Trophoblast cell (in vitro differentiated cells and primary cell): ENCODE data around the gene ST3GAL4.

ENCODE experiments used
- DNase-seq, 2 donors: peaks; one replicate each; pipeline ENCODE4 v3.0.0-alpha.2; 2016
- H2AFZ ChIP-seq: 2 replicates; pipeline ENCODE4 v1.6.1; 2013; ENCODE audit warnings: low read length, moderate library complexity, mild to moderate bottlenecking; ENCODE audit not compliant: insufficient read depth, poor library complexity
- H2AK5ac ChIP-seq: 2 replicates; pipeline ENCODE4 v1.6.1; 2013; ENCODE audit warnings: mild to moderate bottlenecking, low read length
- H2BK120ac ChIP-seq: 2 replicates; pipeline ENCODE4 v1.6.1; 2013; ENCODE audit warnings: low read length, mild to moderate bottlenecking, moderate library complexity; ENCODE audit not compliant: insufficient read depth, poor library complexity
- H2BK12ac ChIP-seq: 2 replicates; pipeline ENCODE4 v1.6.1; 2013; ENCODE audit warnings: mild to moderate bottlenecking, low read length, moderate library complexity
- H2BK5ac ChIP-seq: 2 replicates; pipeline ENCODE4 v1.6.1; 2013; ENCODE audit warnings: low read length, low read depth, moderate library complexity, mild to moderate bottlenecking; ENCODE audit not compliant: poor library complexity
- H3K14ac ChIP-seq: 2 replicates; pipeline ENCODE4 v1.6.1; 2013; ENCODE audit warnings: mild to moderate bottlenecking, low read length
- H3K18ac ChIP-seq: 2 replicates; pipeline ENCODE4 v1.6.1; 2013; ENCODE audit warnings: mild to moderate bottlenecking, low read length
- H3K23ac ChIP-seq: 2 replicates; pipeline ENCODE4 v1.6.1; 2013; ENCODE audit warnings: low read length
- H3K27ac ChIP-seq: 2 replicates; pipeline ENCODE4 v1.5.1; 2013; ENCODE audit warnings: low read depth, mild to moderate bottlenecking, inconsistent platforms, low read length, moderate library complexity
- H3K27me3 ChIP-seq: 2 replicates; pipeline ENCODE4 v1.6.1; 2013; ENCODE audit warnings: inconsistent platforms, mild to moderate bottlenecking, low read length, moderate library complexity; ENCODE audit not compliant: insufficient read depth
- H3K36me3 ChIP-seq, 2 experiments: 1 replicate in 1 of 2; 2 replicates in 1 of 2; pipeline ENCODE4 v1.6.1; 2013; ENCODE audit warnings: low read length in 2 of 2, mild to moderate bottlenecking in 2 of 2, moderate library complexity in 1 of 2; ENCODE audit not compliant: insufficient read depth in 2 of 2, control insufficient read depth in 1 of 2
- H3K4ac ChIP-seq: 2 replicates; pipeline ENCODE4 v1.6.1; 2013; ENCODE audit warnings: low read depth, mild to moderate bottlenecking, low read length, moderate library complexity
- H3K4me1 ChIP-seq, 2 experiments: 1 replicate in 1 of 2; 2 replicates in 1 of 2; pipeline ENCODE4 v1.6.1; 2013; ENCODE audit warnings: low read length in 2 of 2, mild to moderate bottlenecking in 2 of 2, moderate library complexity in 1 of 2; ENCODE audit not compliant: insufficient read depth in 2 of 2, control insufficient read depth in 1 of 2
- H3K4me2 ChIP-seq: 2 replicates; pipeline ENCODE4 v1.6.1; 2013; ENCODE audit warnings: inconsistent platforms, mild to moderate bottlenecking, low read length, moderate library complexity
- H3K4me3 ChIP-seq: 2 replicates; pipeline ENCODE4 v1.5.1; 2013; ENCODE audit warnings: mild to moderate bottlenecking, low read depth, low read length, inconsistent platforms
- H3K79me1 ChIP-seq: one replicate; pipeline ENCODE4 v1.6.1; 2013; ENCODE audit warnings: low read length
- H3K79me2 ChIP-seq: 2 replicates; pipeline ENCODE4 v1.6.1; 2013; ENCODE audit warnings: low read length, mild to moderate bottlenecking; ENCODE audit not compliant: control insufficient read depth, insufficient read depth, poor library complexity
- H3K9ac ChIP-seq: 2 replicates; pipeline ENCODE4 v1.6.1; 2013; ENCODE audit warnings: mild to moderate bottlenecking, low read length
- H3K9me3 ChIP-seq: 2 replicates; pipeline ENCODE4 v1.6.1; 2013; ENCODE audit warnings: low read depth, mild to moderate bottlenecking, control low read depth, inconsistent platforms, low read length; ENCODE audit not compliant: insufficient read depth
- H4K12ac ChIP-seq: 2 replicates; pipeline ENCODE4 v1.6.1; 2013; ENCODE audit warnings: low read depth, mild to moderate bottlenecking, low read length, moderate library complexity
- H4K8ac ChIP-seq: 2 replicates; pipeline ENCODE4 v1.6.1; 2013; ENCODE audit warnings: low read depth, mild to moderate bottlenecking, low read length, moderate library complexity
- H4K91ac ChIP-seq: one replicate; pipeline ENCODE4 v1.6.1; 2013; ENCODE audit warnings: low read depth, mild to moderate bottlenecking, low read length, moderate library complexity
- WGBS: extraction: QIAGEN DNeasy Blood & Tissue Kit; methylation state at CpG from one replicate; pipeline ENCODE4 v1.1.7; 2013; ENCODE audit warnings: missing lambda C conversion rate; ENCODE audit not compliant: insufficient read length, insufficient coverage; ENCODE audit errors: extremely low coverage; 5-methylcytosine and 5-hydroxymethylcytosine counted together

The ST3GAL4 gene

GRCh38 chr11:126460417-126461095 is 105.1 kb downstream of the ST3GAL4 start:
- Histone ChIP-seq H2AFZ (no peak overlapping the region), H2BK12ac (no peak overlapping the region), H3K23ac (no peak overlapping the region), H3K36me3 (no peaks in the 10 kb centered on the region), H3K4me3 (no peak overlapping the region), H3K79me1 (no peaks in the 10 kb centered on the region), H2AK5ac (no peak overlapping the region), H2BK120ac (no peak overlapping the region), H3K14ac (no peak overlapping the region), H2BK5ac (no peak overlapping the region), H3K79me2 (no peaks in the 10 kb centered on the region), H3K9me3 (peaks cover 2% of the 10 kb centered on the region), H3K9ac (no peak overlapping the region), H4K91ac (no peak overlapping the region), H3K4me2 (no peak overlapping the region), H3K4ac (no peak overlapping the region), H3K18ac (no peak overlapping the region), H4K12ac (no peak overlapping the region), H3K27me3 (no peaks in the 10 kb centered on the region), H3K27ac (no peak overlapping the region), H4K8ac (no peak overlapping the region), H3K4me1 (no peaks in the 10 kb centered on the region)
- no CpG with 5 or more reads among the region's 15 CpGs for WGBS
- DNase-seq: no peak

DNA sequence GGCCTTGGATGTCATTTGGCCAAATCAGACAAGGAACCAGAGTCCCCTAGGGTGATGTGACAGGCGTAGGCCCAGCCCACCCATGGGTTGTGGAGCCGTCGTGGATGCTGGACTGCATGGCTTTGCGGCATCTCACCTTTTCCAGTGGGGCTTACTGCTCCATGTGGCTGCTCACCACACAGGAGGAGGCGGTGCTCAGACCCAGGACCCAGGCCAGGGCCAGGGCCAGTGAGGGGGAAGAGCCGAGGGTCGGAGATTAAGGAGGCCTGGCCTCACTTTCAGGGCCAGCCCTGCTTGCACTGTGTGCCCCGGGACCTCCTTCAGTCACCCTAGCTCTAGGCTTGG is 105.6 kb downstream of the ST3GAL4 start:
- DNase-seq: no peak
- no peaks in the 10 kb centered on the region for H3K4me1 ChIP-seq
- H2AFZ ChIP-seq: no peak overlapping the region
- peaks cover 2% of the 10 kb centered on the region for H3K9me3 ChIP-seq
- H3K27me3 ChIP-seq: no peaks in the 10 kb centered on the region
- no peaks in the 10 kb centered on the region for H3K79me2 ChIP-seq
- H3K9ac ChIP-seq: no peak overlapping the region
- H3K36me3 ChIP-seq: no peaks in the 10 kb centered on the region
- no peak overlapping the region for H4K8ac ChIP-seq
- no peak overlapping the region for H3K4me3 ChIP-seq
- H3K79me1 ChIP-seq: no peaks in the 10 kb centered on the region
- H4K12ac ChIP-seq: no peak overlapping the region
- H3K18ac ChIP-seq: no peak overlapping the region
- no peak overlapping the region for H2BK12ac ChIP-seq
- no peak overlapping the region for H2AK5ac ChIP-seq
- no peak overlapping the region for H2BK120ac ChIP-seq
- H4K91ac ChIP-seq: no peak overlapping the region
- no peak overlapping the region for H3K4ac ChIP-seq
- no peak overlapping the region for H3K23ac ChIP-seq
- H2BK5ac ChIP-seq: no peak overlapping the region
- H3K14ac ChIP-seq: no peak overlapping the region
- H3K27ac ChIP-seq: no peak overlapping the region
- H3K4me2 ChIP-seq: no peak overlapping the region
- no CpG with 5 or more reads among the region's 8 CpGs for WGBS

GRCh38 chr11:126461996-126462395 is 106.5 kb downstream of the ST3GAL4 start:
- no peak overlapping the region for H3K18ac ChIP-seq
- no peak overlapping the region for H3K9ac ChIP-seq
- no peak overlapping the region for H3K27ac ChIP-seq
- H4K12ac ChIP-seq: no peak overlapping the region
- no peak overlapping the region for H3K23ac ChIP-seq
- H3K4ac ChIP-seq: no peak overlapping the region
- no peaks in the 10 kb centered on the region for H3K36me3 ChIP-seq
- no peak overlapping the region for H2AK5ac ChIP-seq
- H3K4me1 ChIP-seq: no peaks in the 10 kb centered on the region
- DNase-seq: no peak
- H3K79me1 ChIP-seq: no peaks in the 10 kb centered on the region
- H2BK12ac ChIP-seq: no peak overlapping the region
- no peaks in the 10 kb centered on the region for H3K27me3 ChIP-seq
- no peak overlapping the region for H3K14ac ChIP-seq
- no peak overlapping the region for H3K4me3 ChIP-seq
- no peak overlapping the region for H3K4me2 ChIP-seq
- no CpG with 5 or more reads among the region's 6 CpGs for WGBS
- H3K9me3 ChIP-seq: peaks cover 2% of the 10 kb centered on the region
- H2BK120ac ChIP-seq: no peak overlapping the region
- no peak overlapping the region for H2BK5ac ChIP-seq
- H4K8ac ChIP-seq: no peak overlapping the region
- no peaks in the 10 kb centered on the region for H3K79me2 ChIP-seq
- H4K91ac ChIP-seq: no peak overlapping the region
- H2AFZ ChIP-seq: no peak overlapping the region

GRCh38 chr11:126462422-126462821 is 106.9 kb downstream of the ST3GAL4 start:
- Histone ChIP-seq H3K9me3 (peaks cover 2% of the 10 kb centered on the region), H3K14ac (no peak overlapping the region), H3K36me3 (no peaks in the 10 kb centered on the region), H3K4me2 (no peak overlapping the region), H4K12ac (no peak overlapping the region), H3K4me3 (no peak overlapping the region), H3K4ac (no peak overlapping the region), H2BK12ac (no peak overlapping the region), H3K23ac (no peak overlapping the region), H2BK120ac (no peak overlapping the region), H2AK5ac (no peak overlapping the region), H3K4me1 (no peaks in the 10 kb centered on the region), H3K9ac (no peak overlapping the region), H3K18ac (no peak overlapping the region), H3K27ac (no peak overlapping the region), H2BK5ac (no peak overlapping the region), H3K27me3 (no peaks in the 10 kb centered on the region), H2AFZ (no peak overlapping the region), H4K91ac (no peak overlapping the region), H3K79me1 (no peaks in the 10 kb centered on the region), H3K79me2 (no peaks in the 10 kb centered on the region), H4K8ac (no peak overlapping the region)
- no peak for DNase-seq
- WGBS: no CpG with 5 or more reads among the region's 7 CpGs
